ENCODE measurements around the gene BACH2. TPM values are rescaled to one million over a fixed set of nuclear protein-coding genes. Genes with fewer than 3 reads are reported as not detected.

BACH2 gene
- total and polyA plus RNA-seq, 9 of the 15 experiments (the other 6 are each of a cell fraction or from before 2014, with no cell fraction given): 0.06 to 3.1 (median 0.59) TPM

DNA sequence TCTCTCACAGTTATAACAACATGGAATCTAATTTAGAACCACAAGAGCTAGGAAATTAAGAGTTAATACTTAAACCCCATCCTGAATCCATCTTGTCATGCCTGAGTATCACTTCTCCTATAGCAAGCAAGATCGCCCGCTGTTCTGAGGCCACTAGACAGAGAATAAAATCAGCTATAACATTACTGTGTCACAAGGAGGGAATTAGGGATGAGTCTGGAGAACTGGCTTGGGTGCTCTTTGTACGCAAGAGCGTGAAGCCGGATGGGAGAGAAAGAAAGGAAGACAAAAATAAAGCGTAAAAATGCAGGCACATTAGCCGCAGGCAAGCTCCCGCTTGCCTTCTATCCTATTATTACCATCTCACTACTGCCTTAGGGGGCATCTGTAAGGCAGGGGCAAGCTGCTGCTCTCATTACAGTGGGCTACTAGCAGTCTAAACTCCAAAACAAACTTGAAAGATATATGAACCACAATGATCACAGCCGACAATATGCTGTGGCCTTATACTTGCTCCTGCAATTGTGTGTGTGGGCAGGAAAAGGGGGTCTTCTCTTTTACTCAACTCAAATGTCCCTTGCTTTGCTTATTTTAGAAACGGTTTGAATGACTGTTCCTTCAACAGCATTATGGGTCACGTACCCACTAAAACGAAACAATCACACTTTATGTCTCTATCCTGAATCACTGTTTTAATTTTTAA lies 320.5 kb downstream of the BACH2 start (continued):
- TF ChIP-seq, protein P1, sequence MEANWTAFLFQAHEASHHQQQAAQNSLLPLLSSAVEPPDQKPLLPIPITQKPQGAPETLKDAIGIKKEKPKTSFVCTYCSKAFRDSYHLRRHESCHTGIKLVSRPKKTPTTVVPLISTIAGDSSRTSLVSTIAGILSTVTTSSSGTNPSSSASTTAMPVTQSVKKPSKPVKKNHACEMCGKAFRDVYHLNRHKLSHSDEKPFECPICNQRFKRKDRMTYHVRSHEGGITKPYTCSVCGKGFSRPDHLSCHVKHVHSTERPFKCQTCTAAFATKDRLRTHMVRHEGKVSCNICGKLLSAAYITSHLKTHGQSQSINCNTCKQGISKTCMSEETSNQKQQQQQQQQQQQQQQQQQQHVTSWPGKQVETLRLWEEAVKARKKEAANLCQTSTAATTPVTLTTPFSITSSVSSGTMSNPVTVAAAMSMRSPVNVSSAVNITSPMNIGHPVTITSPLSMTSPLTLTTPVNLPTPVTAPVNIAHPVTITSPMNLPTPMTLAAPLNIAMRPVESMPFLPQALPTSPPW (CRISPR knock-in tag; IDR thresholded peaks at IDR 0.05): no peak
- no peak for TF ChIP-seq TCF7L2 (IDR thresholded peaks at IDR 0.05; ENCODE audit: low read depth, low read length)
- no peak for TF ChIP-seq NFIC (IDR thresholded peaks at IDR 0.05)
- TF ChIP-seq, protein P2, sequence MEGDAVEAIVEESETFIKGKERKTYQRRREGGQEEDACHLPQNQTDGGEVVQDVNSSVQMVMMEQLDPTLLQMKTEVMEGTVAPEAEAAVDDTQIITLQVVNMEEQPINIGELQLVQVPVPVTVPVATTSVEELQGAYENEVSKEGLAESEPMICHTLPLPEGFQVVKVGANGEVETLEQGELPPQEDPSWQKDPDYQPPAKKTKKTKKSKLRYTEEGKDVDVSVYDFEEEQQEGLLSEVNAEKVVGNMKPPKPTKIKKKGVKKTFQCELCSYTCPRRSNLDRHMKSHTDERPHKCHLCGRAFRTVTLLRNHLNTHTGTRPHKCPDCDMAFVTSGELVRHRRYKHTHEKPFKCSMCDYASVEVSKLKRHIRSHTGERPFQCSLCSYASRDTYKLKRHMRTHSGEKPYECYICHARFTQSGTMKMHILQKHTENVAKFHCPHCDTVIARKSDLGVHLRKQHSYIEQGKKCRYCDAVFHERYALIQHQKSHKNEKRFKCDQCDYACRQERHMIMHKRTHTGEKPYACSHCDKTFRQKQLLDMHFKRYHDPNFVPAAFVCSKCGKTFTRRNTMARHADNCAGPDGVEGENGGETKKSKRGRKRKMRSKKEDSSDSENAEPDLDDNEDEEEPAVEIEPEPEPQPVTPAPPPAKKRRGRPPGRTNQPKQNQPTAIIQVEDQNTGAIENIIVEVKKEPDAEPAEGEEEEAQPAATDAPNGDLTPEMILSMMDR (IDR thresholded peaks at IDR 0.05 in 2 of 3, conservative IDR thresholded peaks at IDR 0.05 in 1 of 3; ENCODE audit: insufficient read depth in 2 of 3, low read depth in 1 of 3, low read length in 3 of 3): no peak
- no peak for TF ChIP-seq COPS2 (conservative IDR thresholded peaks at IDR 0.05)
- no peak for TF ChIP-seq RAD51 (IDR thresholded peaks at IDR 0.05; ENCODE audit: borderline replicate concordance, low read depth)
- no peak for TF ChIP-seq PML (IDR thresholded peaks at IDR 0.05; ENCODE audit: low read length)

Measured in K562 (cell line).